Stimulated activated CD8-positive, alpha-beta memory T cell treated with anti-CD3 and anti-CD28 coated beads, Interleukin-7, amount 100 ng/mL, for 48 hours (primary cell): Measurements from ENCODE around the gene PTCSC3.
"Not testable (repeated sequence)": the region's sequence is repeated elsewhere in the genome, so short reads cannot be mapped to it uniquely, and the experiment has no call there.

ENCODE experiments used
- DNase-seq, 2 donors: peaks; one replicate each; pipeline ENCODE4 v3.0.0-alpha.2; 2020; ENCODE audit warnings: low read depth in 1 of 2; ENCODE audit errors: extremely low read depth in 1 of 2

Gene PTCSC3

GRCh38 chr14:36174767-36175424 lies 1.6 kb downstream of the PTCSC3 start:
- DNase-seq: no peak

DNA sequence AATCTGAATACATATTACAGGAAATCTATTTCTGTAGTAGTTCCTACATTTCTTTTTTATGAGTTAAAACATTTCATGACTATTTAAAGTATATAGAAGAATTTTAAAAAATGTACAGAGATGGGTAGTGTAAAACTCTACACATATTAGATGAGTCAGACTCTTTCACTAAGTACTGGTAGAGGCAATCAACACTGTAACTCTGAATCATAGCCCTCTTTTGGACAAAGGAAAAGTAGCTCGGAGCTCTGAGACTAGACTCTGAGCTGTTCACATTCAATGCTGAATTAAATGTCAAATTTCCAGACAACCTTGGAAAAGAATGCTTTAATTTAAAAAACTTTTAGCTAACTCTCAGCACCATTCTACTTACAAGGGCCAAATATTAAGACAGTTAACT lies 3.4 kb downstream of the PTCSC3 start:
- DNase-seq: no peak

DNA sequence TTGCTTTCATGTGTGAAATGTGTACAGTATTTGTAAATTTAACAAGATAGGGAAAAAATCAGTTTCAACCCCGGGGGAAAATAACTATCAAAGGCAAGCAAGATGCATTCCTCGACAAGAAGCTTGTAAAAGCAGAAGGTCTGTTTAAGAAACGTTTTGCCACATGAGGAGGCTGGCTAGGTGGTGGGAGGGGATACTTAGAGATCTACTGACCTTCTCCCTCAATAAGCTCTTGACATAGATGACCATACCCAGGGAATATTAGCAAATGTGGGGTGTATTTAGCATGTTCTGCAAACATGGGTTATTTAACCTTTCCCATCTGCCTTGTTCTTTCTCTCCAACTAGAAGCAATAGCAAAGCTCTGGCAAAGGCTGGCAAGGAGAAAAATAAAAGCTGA lies 4.9 kb downstream of the PTCSC3 start:
- no peak for DNase-seq

DNA sequence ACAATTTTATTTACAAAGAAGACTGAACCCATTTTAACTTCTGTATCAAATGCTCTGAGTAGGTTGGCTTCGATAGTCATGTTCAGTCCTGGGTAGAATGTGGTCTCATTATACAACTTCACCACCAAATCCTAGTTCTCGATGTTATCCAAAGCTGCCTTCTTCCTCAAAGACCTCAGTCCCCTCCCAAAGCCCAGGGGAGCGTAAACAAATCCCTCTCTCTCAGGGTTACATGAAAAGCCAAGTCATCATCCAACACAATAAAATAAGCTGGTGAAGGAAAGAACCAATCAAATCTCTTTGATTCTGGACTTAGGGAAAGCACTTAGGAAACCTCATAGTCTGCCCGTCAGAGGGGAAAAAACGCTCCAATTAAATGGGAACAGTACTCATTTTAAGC lies 9.1 kb downstream of the PTCSC3 start:
- DNase-seq: no peak

DNA sequence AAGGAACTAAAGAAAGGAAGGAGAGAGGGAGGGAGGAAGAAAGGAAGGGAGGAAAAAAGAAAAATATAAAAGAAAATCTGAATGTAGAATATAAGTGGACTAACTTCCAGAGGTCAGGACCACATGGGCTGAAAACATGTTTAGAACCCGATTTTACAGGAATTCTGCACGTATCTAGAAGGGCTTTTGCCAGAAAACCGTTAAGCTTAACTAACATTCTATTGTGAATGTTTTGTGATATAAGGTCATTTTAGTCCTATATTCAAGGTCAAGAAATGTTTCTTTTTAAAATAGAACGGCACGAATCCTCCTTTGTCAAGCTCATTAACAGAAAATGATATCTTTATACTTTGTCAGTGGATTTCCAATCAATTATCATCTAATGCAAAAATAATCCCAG lies 13.1 kb downstream of the PTCSC3 start:
- no peak for DNase-seq

DNA sequence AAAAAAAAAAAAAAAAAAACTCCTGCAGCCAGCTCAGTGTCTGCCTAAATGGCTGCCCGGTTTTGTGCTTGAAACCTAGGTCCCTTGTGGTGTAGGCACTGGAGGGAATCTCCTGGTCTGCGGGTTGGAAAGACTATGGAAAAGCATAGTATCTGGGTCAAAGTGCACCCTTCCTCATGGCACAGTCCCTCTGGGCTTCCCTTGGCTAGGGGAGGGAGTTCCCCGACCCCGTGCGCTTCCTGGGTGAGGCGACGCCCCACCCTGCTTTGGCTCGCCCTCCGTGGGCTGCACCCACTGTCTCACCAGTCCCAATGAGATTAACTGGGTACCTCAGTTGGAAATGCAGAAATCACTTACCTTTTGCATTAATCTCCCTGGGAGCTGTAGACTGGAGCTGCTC lies 14.3 kb downstream of the PTCSC3 start:
- DNase-seq: no peak

DNA sequence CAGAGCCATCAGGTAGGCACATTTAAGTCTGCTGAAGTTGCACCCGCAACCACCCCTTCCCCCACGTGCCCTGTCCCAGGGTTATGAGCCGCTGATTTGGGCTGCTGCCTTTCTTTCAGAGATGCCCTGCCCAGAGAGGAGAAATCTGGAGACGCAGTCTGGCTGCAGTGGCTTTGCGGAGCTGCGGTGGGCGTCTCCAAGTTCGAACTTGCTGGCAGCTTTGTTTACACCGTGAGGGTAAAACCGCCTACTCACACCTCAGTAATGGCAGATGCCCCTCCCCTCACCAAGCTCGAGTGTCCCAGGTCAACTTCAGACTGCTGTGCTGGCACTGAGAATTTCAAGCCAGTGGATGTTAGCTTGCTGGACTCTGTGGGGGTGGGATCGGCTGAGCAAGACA lies 14.7 kb downstream of the PTCSC3 start:
- no peak for DNase-seq

DNA sequence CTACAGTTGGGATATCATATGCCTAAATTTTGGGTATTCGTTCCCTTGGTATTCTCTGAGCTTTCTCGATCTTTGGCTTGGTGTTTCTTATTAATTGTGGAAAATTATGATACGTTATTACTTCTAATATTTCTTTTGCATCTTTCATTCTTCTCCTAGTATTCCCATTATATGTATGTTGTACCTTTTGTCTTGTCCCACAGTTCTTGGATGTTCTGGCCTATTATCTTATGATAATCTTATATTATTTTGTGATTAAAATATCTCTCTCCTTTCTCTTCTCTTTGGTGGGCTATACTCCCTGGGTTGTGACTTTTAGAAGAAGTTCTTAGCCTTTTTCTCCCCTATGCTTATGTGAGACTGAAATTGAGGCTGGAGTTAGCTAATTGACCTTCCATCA lies 25.2 kb downstream of the PTCSC3 start:
- DNase-seq: no peak

DNA sequence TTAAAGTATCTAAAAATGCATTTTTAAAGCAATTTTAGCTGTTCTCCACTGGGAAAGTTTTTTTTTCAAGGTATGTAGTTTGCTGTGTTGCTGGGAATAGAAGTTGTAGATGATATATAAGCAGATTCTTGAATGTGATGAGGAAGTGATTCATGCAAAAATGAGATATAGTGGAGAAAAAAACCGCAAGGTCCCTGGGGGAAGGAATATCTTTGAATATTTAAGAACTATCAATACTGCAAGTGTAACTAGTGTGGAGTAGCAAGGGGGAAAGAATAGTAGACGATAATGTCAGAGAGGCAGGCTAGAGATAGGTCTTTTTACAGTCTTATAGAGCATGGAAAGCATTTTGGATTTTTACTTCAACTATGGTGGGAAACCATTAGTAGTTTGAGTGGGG lies 42.5 kb downstream of the PTCSC3 start:
- DNase-seq: no peak

DNA sequence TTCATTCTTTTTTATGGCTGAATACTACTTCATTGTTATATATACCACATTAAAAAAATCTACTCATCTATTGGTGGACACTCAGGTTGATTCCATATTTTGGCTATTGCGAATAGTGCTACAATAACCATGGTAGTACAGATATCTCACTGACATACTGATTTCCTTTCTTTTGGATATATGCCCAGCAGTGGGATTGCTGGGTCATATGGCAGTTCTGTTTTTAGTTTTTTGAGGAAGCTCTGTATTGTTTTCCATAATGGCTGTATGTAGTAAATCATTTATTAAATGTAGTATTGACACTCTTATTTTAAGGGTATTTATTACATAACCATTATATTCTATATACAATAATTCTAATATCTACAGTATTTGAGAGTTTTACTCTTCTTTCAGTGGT lies 43.7 kb downstream of the PTCSC3 start:
- no peak for DNase-seq

- DNase-seq: no peak
These were observed 46.3 kb downstream of the PTCSC3 start for GRCh38 chr14:36130186-36130585.

- no peak for DNase-seq
These were observed 47.3 kb downstream of the PTCSC3 start for GRCh38 chr14:36129181-36129580.

DNA sequence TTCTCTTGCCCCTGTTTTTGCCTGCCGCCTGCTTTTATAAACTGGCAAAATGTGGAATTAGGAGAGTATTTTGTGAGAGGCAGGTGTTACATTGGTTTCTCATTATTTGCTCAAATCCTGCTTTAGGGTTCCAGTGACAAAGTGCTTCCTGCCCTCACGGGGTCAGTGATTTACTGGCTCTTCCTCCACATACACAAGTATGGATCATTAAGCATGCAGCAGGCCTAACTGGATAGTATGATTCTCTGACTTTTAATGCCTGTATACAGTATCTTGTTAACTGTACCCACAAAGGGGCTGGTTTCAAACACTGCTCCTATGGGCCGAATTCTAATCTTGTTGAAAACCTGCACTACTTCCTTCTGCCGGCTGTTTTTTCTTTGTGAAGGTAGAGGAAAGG lies 63.2 kb downstream of the PTCSC3 start:
- DNase-seq: no peak

DNA sequence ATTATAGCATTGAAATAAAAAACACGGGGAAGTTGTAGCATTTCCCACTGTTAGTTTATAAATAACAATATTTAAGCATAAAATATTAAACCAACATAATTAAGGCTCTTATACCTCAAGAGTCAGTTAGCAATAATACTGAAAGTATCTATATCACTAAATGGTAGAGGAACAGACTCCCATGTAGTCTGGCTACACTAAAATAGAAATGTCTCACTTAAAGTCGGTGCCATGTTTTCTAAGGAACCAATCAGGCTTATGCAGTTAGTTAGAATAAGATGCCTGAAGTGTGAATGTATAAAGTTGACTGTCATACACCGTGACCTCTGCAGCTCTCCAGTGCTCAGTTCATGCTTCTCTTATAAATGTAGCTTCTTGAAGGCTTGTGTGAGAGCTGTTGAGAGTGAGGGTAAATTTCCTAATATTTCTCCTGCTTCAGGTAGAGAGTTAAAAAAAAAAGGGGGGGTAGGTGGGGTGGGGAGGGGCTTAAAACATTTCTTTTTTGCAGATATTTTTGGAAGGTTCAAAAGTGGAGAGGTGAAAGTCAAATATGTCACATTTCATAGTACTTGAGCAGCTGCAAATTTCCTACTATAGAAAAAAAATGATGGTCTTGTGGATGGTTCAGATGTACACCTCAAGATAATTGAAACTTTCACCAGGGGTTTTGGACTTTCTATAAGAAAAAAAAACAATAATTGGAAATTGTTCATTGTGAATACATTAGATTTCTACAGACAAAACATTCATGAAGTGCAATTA lies 64.5 kb downstream of the PTCSC3 start:
- no peak for DNase-seq

DNA sequence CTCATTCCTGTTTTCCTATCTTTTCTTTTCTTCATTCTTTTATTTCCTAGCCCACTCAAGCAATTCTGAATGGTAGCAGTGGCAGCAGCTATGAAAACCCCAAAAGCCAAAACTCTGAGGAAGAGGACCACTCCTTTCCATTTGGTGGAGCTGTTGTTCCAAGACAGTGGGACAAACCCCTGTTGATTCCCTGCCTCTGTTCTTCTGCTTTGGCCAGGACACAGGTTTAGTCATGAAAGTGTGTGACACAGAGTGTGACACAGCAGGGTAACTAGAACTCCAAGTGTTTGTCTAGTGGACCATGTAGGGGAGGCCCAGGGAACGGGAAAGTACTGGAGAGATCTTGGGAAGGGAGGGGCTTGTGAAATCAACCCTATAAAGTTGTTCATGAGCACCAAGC lies 71.1 kb downstream of the PTCSC3 start:
- no peak for DNase-seq

- DNase-seq: not testable (repeated sequence)
These were observed 72.3 kb downstream of the PTCSC3 start for GRCh38 chr14:36104258-36104657.

DNA sequence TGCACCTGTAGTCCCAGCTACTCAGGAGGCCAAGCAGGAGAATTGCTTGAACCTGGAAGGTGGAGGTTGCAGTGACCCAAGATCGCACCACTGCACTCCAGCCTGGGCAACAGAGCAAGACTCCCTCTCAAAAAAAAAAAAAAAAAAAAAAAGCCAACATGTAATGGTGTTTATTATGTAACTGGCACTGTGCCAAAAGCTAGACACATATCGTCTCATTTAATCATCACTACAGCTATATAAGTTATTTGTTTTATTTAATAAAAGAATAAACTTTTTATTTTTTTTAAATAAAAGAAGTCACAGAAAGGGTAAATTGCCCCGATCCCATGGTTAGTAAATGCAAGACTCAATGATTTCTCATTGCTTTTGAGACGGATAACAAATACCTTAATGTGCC lies 76.9 kb downstream of the PTCSC3 start:
- no peak for DNase-seq

DNA sequence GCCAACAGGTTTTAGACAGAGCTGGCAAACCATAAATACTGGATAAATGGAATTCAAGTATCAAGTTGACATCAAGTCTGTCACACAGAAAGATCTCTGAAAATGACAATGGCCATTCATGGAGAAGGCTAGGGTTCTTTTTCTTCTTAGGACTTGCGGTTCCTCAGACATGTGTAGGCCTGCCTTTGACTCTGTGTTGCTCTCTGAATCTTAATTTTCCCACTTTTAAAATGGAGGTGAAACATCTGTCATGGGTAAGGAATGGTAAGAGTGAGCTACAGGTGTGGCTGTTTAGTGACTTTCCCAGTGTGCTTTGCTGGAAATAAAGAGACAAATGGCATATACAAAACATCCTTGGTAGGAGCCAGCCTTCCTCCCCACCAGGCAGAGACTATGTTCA lies 79.2 kb downstream of the PTCSC3 start:
- DNase-seq: no peak

DNA sequence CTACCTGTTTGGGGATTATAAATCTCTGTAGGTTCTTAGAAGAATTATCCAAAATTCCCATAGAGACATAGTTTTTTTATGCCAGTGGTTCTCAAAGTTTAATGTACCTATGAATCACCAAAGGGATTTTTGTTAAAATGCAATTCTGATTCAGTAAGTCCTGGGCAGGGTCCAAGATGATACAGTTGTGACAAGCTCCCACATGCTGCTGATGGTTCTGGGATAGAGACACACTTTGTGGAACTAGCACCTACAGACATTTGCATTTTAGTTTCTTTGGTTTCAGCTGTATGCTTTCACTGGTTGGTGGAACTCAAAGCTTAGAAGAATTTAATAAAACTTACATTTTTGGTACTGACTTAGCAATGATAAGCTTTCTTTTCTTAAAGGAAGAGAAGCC lies 80.4 kb downstream of the PTCSC3 start:
- DNase-seq: no peak

DNA sequence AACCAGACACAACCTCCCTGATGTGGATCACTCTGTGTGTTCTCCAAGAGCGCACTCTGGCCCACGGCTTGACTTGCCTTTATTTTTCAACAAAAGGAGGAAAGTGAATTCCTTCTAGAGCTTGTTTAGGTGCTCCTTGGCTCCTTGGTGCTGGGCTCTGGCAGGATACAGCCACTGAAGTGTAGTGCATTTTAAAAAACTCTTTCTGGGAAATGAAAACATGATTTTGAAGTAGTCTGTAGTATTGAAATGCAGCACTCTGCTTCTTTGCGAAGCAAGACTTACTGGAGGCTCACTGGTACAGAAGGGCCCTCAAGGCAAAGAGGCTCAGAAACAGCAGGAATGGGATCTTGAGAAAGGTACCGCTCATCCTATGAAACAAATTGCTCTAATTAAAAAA lies 81.6 kb downstream of the PTCSC3 start:
- DNase-seq: no peak

- no peak for DNase-seq
These were observed 85.4 kb downstream of the PTCSC3 start for GRCh38 chr14:36091096-36091495.

- DNase-seq: no peak
These were observed 89.1 kb downstream of the PTCSC3 start for GRCh38 chr14:36087411-36087810.
